GM10248 (cell line): ENCODE measurements around the gene LDLRAD4.

ENCODE experiments used
- CTCF ChIA-PET: fragments of 300-600 bp; sonication (Branson Sonifier 250); formaldehyde crosslinking; extraction: SDS; loops from one replicate; lab custom pipeline; 2021; ENCODE audit warnings: antibody characterized with exemption; lab: Yijun Ruan, JAX
- POLR2A ChIA-PET: fragments of 350-650 bp; sonication (Branson Sonifier 250); formaldehyde crosslinking; extraction: SDS; loops from one replicate; lab custom pipeline; 2020; ENCODE audit warnings: antibody characterized with exemption; lab: Yijun Ruan, JAX
- DNase-seq: peaks from one replicate; pipeline ENCODE4 v3.0.0; 2012; ENCODE audit errors: extremely low spot score
- TF ChIP-seq, protein P1 (sequence below): IDR thresholded peaks from 2 replicates; pipeline ENCODE4 v1.5.1; 2012; ENCODE audit warnings: mild to moderate bottlenecking, low read depth; ENCODE audit errors: extremely low read depth, missing control alignments, control extremely low read depth

LDLRAD4 gene

GRCh38 chr18:13414521-13414920, 196.0 kb downstream of the LDLRAD4 start:
- no peak for DNase-seq
- CTCF ChIA-PET, result no interaction called here
- POLR2A ChIA-PET, result no interaction called here
- TF ChIP-seq, protein P1, sequence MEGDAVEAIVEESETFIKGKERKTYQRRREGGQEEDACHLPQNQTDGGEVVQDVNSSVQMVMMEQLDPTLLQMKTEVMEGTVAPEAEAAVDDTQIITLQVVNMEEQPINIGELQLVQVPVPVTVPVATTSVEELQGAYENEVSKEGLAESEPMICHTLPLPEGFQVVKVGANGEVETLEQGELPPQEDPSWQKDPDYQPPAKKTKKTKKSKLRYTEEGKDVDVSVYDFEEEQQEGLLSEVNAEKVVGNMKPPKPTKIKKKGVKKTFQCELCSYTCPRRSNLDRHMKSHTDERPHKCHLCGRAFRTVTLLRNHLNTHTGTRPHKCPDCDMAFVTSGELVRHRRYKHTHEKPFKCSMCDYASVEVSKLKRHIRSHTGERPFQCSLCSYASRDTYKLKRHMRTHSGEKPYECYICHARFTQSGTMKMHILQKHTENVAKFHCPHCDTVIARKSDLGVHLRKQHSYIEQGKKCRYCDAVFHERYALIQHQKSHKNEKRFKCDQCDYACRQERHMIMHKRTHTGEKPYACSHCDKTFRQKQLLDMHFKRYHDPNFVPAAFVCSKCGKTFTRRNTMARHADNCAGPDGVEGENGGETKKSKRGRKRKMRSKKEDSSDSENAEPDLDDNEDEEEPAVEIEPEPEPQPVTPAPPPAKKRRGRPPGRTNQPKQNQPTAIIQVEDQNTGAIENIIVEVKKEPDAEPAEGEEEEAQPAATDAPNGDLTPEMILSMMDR, result no peak

DNA sequence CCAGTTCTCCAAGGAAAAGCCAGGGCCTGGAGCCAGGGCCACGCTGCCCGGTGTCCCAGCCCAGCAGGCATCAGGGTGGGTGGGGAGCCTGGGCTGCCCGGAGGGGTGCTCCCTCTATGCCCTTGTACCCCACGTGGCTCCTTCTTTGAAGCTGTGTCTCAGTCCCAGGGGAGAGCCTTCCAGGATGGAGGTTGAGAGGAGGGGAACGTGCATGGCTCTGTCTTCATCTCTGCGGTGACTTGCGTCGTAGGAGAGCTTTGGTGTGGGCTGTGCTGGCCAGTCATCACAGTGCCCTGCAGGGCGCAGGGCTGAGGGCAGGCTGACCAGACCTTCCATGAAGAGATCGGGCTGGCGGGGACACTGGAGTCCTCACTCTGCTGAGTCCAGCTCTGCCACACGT, 197.2 kb downstream of the LDLRAD4 start:
- POLR2A ChIA-PET, result no interaction called here
- TF ChIP-seq, protein P1, result no peak
- DNase-seq, result no peak
- CTCF ChIA-PET, result no interaction called here

- POLR2A ChIA-PET, result no interaction called here
- TF ChIP-seq, protein P1, result no peak
These were observed 197.6 kb downstream of the LDLRAD4 start for GRCh38 chr18:13416208-13416607.

DNA sequence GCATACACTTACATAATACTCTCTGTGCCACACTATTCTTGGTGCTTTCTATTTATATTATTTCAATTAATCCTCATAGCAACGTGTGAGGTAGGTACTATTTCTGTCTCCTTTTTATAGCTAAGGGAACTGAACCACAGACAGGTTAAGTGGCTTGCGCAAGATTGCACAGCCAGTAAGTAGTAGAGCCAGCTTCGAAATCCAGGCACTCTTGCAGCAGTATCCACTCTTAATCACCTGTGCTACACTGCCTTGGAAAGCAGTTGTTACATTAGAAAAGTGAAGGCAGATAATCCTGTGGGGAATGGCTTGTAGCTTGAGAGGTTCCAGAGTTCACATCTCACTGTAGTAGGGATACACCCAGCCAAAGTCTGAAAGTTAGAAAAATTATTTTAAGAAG, 198.3 kb downstream of the LDLRAD4 start:
- TF ChIP-seq, protein P1, result no peak
- no peak for DNase-seq
- ChIA-PET CTCF (interaction anchor here (1.2 kb wide), 1 partner anchor 17 kb away, joined by 3 read pairs; no protein-coding TSS in a partner anchor), POLR2A (no interaction called here)

More at GRCh38 chr18:13416208-13416607, 197.6 kb downstream of the LDLRAD4 start:
- CTCF ChIA-PET, result interaction anchor here (1.2 kb wide), 1 partner anchor 18 kb away, joined by 3 read pairs; no protein-coding TSS in a partner anchor
- no peak for DNase-seq

DNA sequence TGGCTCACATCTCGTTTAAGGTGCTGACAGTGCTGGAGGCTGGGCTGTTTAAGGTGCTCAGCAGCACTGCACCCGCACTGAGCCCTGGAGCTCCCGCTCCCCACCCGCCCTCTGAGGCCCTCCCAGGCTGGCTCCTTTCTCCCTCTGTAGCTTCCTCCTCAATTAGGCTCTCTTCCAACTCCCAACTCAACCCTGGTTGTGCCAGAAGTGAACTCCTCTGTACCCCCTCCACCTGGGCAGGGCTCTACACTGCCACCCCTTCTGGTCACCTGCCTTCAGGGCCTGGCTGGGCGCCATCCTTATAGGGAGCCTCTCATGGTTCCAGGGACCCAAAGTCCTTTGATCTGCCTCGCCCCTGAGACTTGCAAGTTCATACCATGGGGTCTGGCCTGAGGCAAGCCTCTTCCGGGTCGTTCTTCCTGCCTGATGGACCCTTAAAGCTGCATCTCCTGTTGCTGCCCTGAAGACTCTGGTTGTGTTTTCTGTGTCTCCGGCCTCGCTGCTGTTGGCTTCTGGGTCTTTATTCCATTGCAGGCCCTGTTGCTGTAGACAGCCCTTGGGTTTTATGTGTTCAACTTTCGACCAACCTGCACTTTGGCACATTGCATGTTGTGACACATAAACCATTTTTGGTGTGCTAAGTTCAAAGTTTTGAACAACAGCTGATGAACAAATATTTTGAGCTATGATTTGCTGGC, 199.6 kb downstream of the LDLRAD4 start:
- no peak for DNase-seq
- POLR2A ChIA-PET, result interaction anchor here (0.6 kb wide), 1 partner anchor 275 kb away, joined by 13 read pairs; no protein-coding TSS in a partner anchor

DNA sequence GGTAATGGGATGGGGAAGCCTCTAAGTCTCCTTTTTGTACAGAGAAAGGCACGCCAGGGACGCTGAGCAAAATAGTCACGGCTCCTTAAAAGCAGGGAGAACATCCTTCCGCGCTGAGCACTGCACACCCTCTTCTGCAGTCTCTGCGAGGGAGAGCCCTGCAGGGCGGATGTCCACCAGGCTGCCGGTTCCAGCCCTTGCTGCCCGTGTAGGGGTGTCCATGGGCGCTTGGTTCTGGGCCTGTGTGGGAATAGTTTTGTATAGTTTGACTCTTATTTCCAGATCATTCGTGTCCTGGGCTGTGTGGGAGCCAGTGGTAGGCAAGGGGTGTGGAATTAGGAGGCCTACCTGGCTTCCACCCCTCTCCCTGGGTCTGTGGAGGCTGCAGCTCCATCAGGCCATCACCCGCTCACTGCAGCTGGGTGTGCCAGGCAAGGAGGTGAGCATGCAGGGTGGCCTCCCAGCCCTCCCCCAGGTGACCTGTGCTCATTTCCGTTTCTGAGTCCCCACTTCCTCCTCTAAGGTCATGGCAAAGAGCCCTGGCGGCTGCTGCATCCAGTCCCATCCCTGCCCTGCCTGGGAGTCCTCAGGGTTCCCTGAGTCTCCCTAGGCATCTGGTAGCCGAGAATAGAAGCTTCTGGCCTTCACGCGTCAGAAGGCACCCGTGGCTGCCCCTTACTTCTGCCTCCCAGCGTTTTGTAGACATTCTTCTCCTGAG, 202.6 kb downstream of the LDLRAD4 start:
- ChIA-PET POLR2A (no interaction called here), CTCF (no interaction called here)
- TF ChIP-seq, protein P1, result no peak
- DNase-seq, result no peak

More for the DNA sequence above, 199.6 kb downstream of the LDLRAD4 start:
- TF ChIP-seq, protein P1, result no peak
- CTCF ChIA-PET, result no interaction called here
